ENCODE results near the gene ECHS1.

GRCh38 chr10:133327651-133328357 lies 45.4 kb downstream of the ECHS1 start:
- TF ChIP-seq ELF4 (IDR thresholded peaks at IDR 0.05) (no peak), FOXM1 (IDR thresholded peaks at IDR 0.05; ENCODE audit: borderline replicate concordance) (no peak), TARDBP (IDR thresholded peaks at IDR 0.05) (no peak)

Measured in HEK293T (cell line).